Measurements from ENCODE around the gene GPRIN2. TPM values are rescaled to one million over a fixed set of nuclear protein-coding genes. Genes with fewer than 3 reads are reported as not detected.

The GPRIN2 gene
- total RNA-seq, 3 donors from 2014 or later (not counting 1 experiment from before 2014, with no cell fraction given) = not detected

DNA sequence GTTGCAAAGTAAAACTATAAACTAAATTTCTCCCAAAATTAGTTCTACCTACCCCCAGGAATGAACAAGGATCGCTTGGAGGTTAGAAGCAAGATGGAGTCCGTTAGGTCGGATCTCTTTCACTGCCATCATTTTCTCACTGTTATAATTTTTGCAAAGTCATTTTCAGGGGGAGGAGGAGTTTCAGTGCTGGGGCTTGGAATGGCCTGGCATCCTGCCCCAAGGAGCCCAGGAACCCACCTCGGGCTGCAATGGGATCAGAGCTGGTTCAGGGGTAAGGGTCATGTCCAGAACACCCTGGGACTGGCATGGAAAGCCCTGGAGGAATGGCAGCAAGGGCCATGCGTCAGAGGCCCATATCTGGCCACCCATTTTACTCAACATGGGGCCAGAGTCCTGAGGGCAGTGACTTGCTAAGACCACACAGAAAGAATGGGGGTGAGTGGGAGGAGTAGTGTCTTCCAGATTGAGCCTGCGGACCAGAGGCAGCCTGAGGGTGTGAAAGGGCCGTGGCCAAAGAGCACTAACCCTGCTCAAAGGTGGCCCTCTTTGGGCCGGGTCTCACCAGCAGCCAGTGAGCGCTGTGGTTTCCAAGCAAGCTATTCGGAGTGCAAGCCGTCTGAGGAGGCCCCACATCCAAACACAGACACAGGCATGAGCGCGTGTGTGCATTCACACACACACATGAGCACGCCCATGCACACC is 31.8 kb downstream of the GPRIN2 start:
- DNase-seq (no peak), ATAC-seq (peak in 1 of 3 donors; percentile 14)
- no peak overlapping the region for H3K4me3 ChIP-seq (ENCODE audit: low read length)
- no peaks in the 10 kb centered on the region for H3K27me3 ChIP-seq (ENCODE audit: control insufficient read depth, insufficient read depth, low read length)
- Mint-ChIP-seq H3K4me1 (no peaks in the 10 kb centered on the region), H3K27me3 (ENCODE audit: low read depth in 2 of 2) (no peaks in the 10 kb centered on the region), H3K27ac (no peak overlapping the region), H3K4me3 (no peak overlapping the region), H3K36me3 (no peaks in the 10 kb centered on the region), H3K9me3 (no peaks in the 10 kb centered on the region)
- H3K4me1 ChIP-seq (ENCODE audit: control insufficient read depth, insufficient read depth, low read length) = no peaks in the 10 kb centered on the region
- intact Hi-C loops (cut with micrococcal nuclease) = no loop called here
- H3K27ac ChIP-seq (ENCODE audit: low read length) = no peak overlapping the region
- H3K36me3 ChIP-seq (ENCODE audit: control insufficient read depth, insufficient read depth, low read length) = no peaks in the 10 kb centered on the region
- H3K9me3 ChIP-seq (ENCODE audit: control insufficient read depth, insufficient read depth, low read length) = no peaks in the 10 kb centered on the region
- TF ChIP-seq, protein P1, sequence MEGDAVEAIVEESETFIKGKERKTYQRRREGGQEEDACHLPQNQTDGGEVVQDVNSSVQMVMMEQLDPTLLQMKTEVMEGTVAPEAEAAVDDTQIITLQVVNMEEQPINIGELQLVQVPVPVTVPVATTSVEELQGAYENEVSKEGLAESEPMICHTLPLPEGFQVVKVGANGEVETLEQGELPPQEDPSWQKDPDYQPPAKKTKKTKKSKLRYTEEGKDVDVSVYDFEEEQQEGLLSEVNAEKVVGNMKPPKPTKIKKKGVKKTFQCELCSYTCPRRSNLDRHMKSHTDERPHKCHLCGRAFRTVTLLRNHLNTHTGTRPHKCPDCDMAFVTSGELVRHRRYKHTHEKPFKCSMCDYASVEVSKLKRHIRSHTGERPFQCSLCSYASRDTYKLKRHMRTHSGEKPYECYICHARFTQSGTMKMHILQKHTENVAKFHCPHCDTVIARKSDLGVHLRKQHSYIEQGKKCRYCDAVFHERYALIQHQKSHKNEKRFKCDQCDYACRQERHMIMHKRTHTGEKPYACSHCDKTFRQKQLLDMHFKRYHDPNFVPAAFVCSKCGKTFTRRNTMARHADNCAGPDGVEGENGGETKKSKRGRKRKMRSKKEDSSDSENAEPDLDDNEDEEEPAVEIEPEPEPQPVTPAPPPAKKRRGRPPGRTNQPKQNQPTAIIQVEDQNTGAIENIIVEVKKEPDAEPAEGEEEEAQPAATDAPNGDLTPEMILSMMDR (IDR thresholded peaks at IDR 0.05) = no peak
- 92% methylated on average over 13 of the region's 14 CpGs for WGBS (ENCODE audit: insufficient coverage)

DNA sequence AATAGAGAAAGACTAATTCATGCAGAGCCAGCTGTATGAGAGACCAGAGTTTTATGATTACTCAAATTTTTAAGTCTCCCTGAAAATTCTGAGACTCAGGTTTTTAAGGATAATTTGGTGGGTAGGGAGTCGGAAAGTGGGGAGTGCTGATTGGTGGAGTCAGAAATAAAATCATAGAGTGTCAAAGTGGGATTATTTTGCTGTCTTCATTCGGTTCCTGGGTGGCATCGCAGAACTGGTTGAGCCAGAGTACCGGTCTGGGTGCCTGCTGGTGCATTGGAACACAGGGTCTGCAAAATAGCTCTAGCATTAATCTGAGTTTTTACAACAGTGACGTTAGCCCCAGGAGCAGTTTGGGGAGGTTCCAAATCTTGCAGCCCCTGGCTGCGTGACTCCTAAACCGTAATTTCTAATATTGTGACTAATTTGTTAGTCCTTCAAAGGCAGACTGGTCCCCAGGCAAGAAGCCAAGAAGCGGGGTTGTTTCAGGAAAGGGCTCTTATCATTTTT is 32.4 kb downstream of the GPRIN2 start:
- Histone ChIP-seq H3K27ac (ENCODE audit: low read length) (no peak overlapping the region), H3K4me1 (ENCODE audit: control insufficient read depth, insufficient read depth, low read length) (no peaks in the 10 kb centered on the region), H3K36me3 (ENCODE audit: control insufficient read depth, insufficient read depth, low read length) (no peaks in the 10 kb centered on the region), H3K27me3 (ENCODE audit: control insufficient read depth, insufficient read depth, low read length) (no peaks in the 10 kb centered on the region), H3K9me3 (ENCODE audit: control insufficient read depth, insufficient read depth, low read length) (no peaks in the 10 kb centered on the region), H3K4me3 (ENCODE audit: low read length) (no peak overlapping the region)
- Mint-ChIP-seq H3K9me3 (no peaks in the 10 kb centered on the region), H3K27me3 (ENCODE audit: low read depth in 2 of 2) (no peaks in the 10 kb centered on the region), H3K4me1 (no peaks in the 10 kb centered on the region), H3K27ac (no peak overlapping the region), H3K36me3 (no peaks in the 10 kb centered on the region), H3K4me3 (no peak overlapping the region)
- WGBS (ENCODE audit: insufficient coverage) = 97% methylated on average over 8 of the region's 8 CpGs
- intact Hi-C loops (cut with micrococcal nuclease) = no loop called here
- TF ChIP-seq, protein P1 (IDR thresholded peaks at IDR 0.05) = no peak
- no peak for ATAC-seq
- DNase-seq = no peak

DNA sequence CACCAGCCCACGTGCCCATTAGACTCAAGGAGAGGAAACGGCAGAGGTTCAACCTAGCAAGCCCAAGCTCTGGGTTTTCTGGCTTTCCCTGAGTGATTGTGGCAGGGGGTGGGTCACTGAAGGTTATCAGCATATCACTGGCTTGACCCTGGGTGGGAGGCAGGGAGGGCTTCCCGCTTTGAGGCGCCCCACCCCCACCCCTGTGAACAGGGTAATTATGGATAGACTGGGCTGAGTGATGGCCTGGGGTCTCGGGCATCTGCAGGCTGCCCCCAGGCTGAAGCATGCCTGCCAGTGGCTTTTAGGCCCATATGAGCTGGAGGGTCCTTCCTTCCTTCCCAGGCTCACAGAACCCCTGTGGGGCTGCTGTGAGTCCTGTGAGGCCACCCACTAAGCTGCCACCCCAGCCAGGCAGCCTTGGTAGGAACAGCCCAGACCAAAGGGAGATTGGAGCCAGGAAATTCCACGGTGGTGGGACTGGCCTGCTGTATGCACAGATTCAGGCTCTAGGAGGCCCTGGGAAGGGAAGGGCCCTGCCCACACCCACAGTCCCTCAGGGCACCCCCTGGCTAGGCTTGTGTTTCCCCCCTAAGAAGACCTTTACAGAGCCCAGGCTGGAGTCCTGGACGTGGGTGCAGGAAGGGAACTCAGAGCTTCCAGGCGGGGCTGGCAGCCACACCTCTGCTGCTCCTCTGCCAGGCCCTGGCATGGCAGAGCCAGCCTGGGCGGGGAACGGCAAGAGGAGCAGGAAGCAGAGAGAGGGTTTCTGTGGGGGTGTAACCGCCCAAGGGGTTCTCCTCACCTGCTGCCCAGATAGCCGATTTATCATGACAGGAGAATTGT is 33.1 kb downstream of the GPRIN2 start:
- Mint-ChIP-seq H3K36me3 (no peaks in the 10 kb centered on the region), H3K4me1 (no peaks in the 10 kb centered on the region), H3K27ac (no peak overlapping the region), H3K4me3 (no peak overlapping the region), H3K9me3 (no peaks in the 10 kb centered on the region), H3K27me3 (ENCODE audit: low read depth in 2 of 2) (no peaks in the 10 kb centered on the region)
- no peak for ATAC-seq
- intact Hi-C loops (cut with micrococcal nuclease) = no loop called here
- Histone ChIP-seq H3K4me1 (ENCODE audit: control insufficient read depth, insufficient read depth, low read length) (no peaks in the 10 kb centered on the region), H3K27me3 (ENCODE audit: control insufficient read depth, insufficient read depth, low read length) (no peaks in the 10 kb centered on the region), H3K4me3 (ENCODE audit: low read length) (no peak overlapping the region), H3K36me3 (ENCODE audit: control insufficient read depth, insufficient read depth, low read length) (no peaks in the 10 kb centered on the region), H3K9me3 (ENCODE audit: control insufficient read depth, insufficient read depth, low read length) (no peaks in the 10 kb centered on the region), H3K27ac (ENCODE audit: low read length) (no peak overlapping the region)
- WGBS (ENCODE audit: insufficient coverage) = 83% methylated on average over 12 of the region's 12 CpGs
- TF ChIP-seq, protein P1 (IDR thresholded peaks at IDR 0.05) = no peak
- DNase-seq = no peak
